Effector memory CD8-positive, alpha-beta T cell (primary cell): ENCODE measurements around the gene TRIL.

Experiments used
- ATAC-seq: fragments of 150-1000 bp; cut with Tn5 transposase; replicated peaks from 2 replicates; pipeline ENCODE4 v1.10.0; 2021; ENCODE audit warnings: mild to moderate bottlenecking, moderate library complexity
- DNase-seq, 3 experiments: peaks; one replicate each; pipeline ENCODE4 v3.0.0; 2021
- H3K27ac Mint-ChIP-seq, 2 donors: one replicate each; pipeline ENCODE4 v1.8.0; 2022; ENCODE audit warnings: mild to moderate bottlenecking in 2 of 2, mixed read lengths in 2 of 2, moderate library complexity in 2 of 2
- H3K27me3 Mint-ChIP-seq, 2 donors: one replicate each; pipeline ENCODE4 v1.8.0; 2022; ENCODE audit warnings: mixed read lengths in 2 of 2
- H3K36me3 Mint-ChIP-seq: one replicate; pipeline ENCODE4 v1.8.0; 2022; ENCODE audit warnings: mild to moderate bottlenecking, moderate library complexity, mixed read lengths; ENCODE audit not compliant: insufficient read depth
- H3K4me1 Mint-ChIP-seq, 2 donors: one replicate each; pipeline ENCODE4 v1.8.0; 2022; ENCODE audit warnings: low read depth in 2 of 2, mixed read lengths in 2 of 2
- H3K4me3 Mint-ChIP-seq, 2 donors: one replicate each; pipeline ENCODE4 v1.8.0; 2022; ENCODE audit warnings: mild to moderate bottlenecking in 2 of 2, mixed read lengths in 2 of 2, moderate library complexity in 2 of 2
- H3K9me3 Mint-ChIP-seq, 2 donors: one replicate each; pipeline ENCODE4 v1.8.0; 2022; ENCODE audit warnings: mixed read lengths in 2 of 2

TRIL gene

GRCh38 chr7:28989211-28989980, 31.3 kb upstream of the TRIL start:
- ATAC-seq, result no peak
- no peak overlapping the region for H3K27ac Mint-ChIP-seq
- H3K9me3 Mint-ChIP-seq, result no peaks in the 10 kb centered on the region
- peaks cover 40 to 60% of the 10 kb centered on the region in 2 donors for H3K27me3 Mint-ChIP-seq
- H3K4me1 Mint-ChIP-seq, result no peaks in the 10 kb centered on the region
- no peak for DNase-seq
- no peaks in the 10 kb centered on the region for H3K36me3 Mint-ChIP-seq
- no peak overlapping the region for H3K4me3 Mint-ChIP-seq

- ATAC-seq (no peak), DNase-seq (no peak)
- H3K9me3 Mint-ChIP-seq, result no peaks in the 10 kb centered on the region
- no peak overlapping the region for H3K4me3 Mint-ChIP-seq
- H3K27ac Mint-ChIP-seq, result no peak overlapping the region
- no peaks in the 10 kb centered on the region for H3K4me1 Mint-ChIP-seq
- no peaks in the 10 kb centered on the region for H3K36me3 Mint-ChIP-seq
- H3K27me3 Mint-ChIP-seq, result peaks cover 40 to 60% of the 10 kb centered on the region in 2 donors
Measured at GRCh38 chr7:28988810-28989209, 30.7 kb upstream of the TRIL start.

- no peaks in the 10 kb centered on the region for H3K4me1 Mint-ChIP-seq
- peaks cover 40 to 55% of the 10 kb centered on the region in 2 donors for H3K27me3 Mint-ChIP-seq
- ATAC-seq (no peak), DNase-seq (no peak)
- no peaks in the 10 kb centered on the region for H3K9me3 Mint-ChIP-seq
- H3K36me3 Mint-ChIP-seq, result no peaks in the 10 kb centered on the region
- no peak overlapping the region for H3K27ac Mint-ChIP-seq
- no peak overlapping the region for H3K4me3 Mint-ChIP-seq
Measured at GRCh38 chr7:28988091-28988490, 30.0 kb upstream of the TRIL start.

GRCh38 chr7:28986765-28987110, 28.6 kb upstream of the TRIL start:
- DNase-seq, result no peak
- Mint-ChIP-seq H3K27ac (no peak overlapping the region), H3K36me3 (no peaks in the 10 kb centered on the region), H3K4me3 (no peak overlapping the region), H3K9me3 (no peaks in the 10 kb centered on the region), H3K4me1 (no peaks in the 10 kb centered on the region), H3K27me3 (peaks cover 40 to 49% of the 10 kb centered on the region in 2 donors)
- no peak for ATAC-seq

- H3K4me3 Mint-ChIP-seq, result no peak overlapping the region
- H3K9me3 Mint-ChIP-seq, result no peaks in the 10 kb centered on the region
- ATAC-seq, result no peak
- no peaks in the 10 kb centered on the region for H3K4me1 Mint-ChIP-seq
- H3K27me3 Mint-ChIP-seq, result peaks cover 43 to 49% of the 10 kb centered on the region in 2 donors
- no peak for DNase-seq
- no peaks in the 10 kb centered on the region for H3K36me3 Mint-ChIP-seq
- H3K27ac Mint-ChIP-seq, result no peak overlapping the region
Measured at GRCh38 chr7:28986028-28986764, 28.1 kb upstream of the TRIL start.

- Mint-ChIP-seq H3K4me1 (no peaks in the 10 kb centered on the region), H3K36me3 (no peaks in the 10 kb centered on the region), H3K4me3 (no peak overlapping the region), H3K27me3 (peaks cover 54% of the 10 kb centered on the region in 2 donors), H3K27ac (no peak overlapping the region), H3K9me3 (no peaks in the 10 kb centered on the region)
- DNase-seq, result no peak
- no peak for ATAC-seq
Measured at GRCh38 chr7:28984631-28985030, 26.5 kb upstream of the TRIL start.

- no peak for ATAC-seq
- Mint-ChIP-seq H3K36me3 (no peaks in the 10 kb centered on the region), H3K27ac (no peak overlapping the region), H3K27me3 (peaks cover 54% of the 10 kb centered on the region in 2 donors), H3K9me3 (no peaks in the 10 kb centered on the region), H3K4me1 (no peaks in the 10 kb centered on the region), H3K4me3 (no peak overlapping the region)
- DNase-seq, result no peak
Measured at GRCh38 chr7:28984217-28984616, 26.1 kb upstream of the TRIL start.

- Mint-ChIP-seq H3K36me3 (no peaks in the 10 kb centered on the region), H3K9me3 (no peaks in the 10 kb centered on the region), H3K27ac (no peak overlapping the region), H3K27me3 (peaks cover 48 to 50% of the 10 kb centered on the region in 2 donors), H3K4me1 (no peaks in the 10 kb centered on the region), H3K4me3 (no peak overlapping the region)
- ATAC-seq (no peak), DNase-seq (no peak)
Measured at GRCh38 chr7:28983396-28984190, 25.5 kb upstream of the TRIL start.

GRCh38 chr7:28981161-28981465, 23.0 kb upstream of the TRIL start:
- H3K27ac Mint-ChIP-seq, result no peak overlapping the region
- no peaks in the 10 kb centered on the region for H3K4me1 Mint-ChIP-seq
- H3K36me3 Mint-ChIP-seq, result no peaks in the 10 kb centered on the region
- ATAC-seq (no peak), DNase-seq (no peak)
- H3K9me3 Mint-ChIP-seq, result no peaks in the 10 kb centered on the region
- peaks cover 30 to 37% of the 10 kb centered on the region in 2 donors for H3K27me3 Mint-ChIP-seq
- H3K4me3 Mint-ChIP-seq, result no peak overlapping the region

- ATAC-seq, result no peak
- Mint-ChIP-seq H3K4me1 (no peaks in the 10 kb centered on the region), H3K9me3 (no peaks in the 10 kb centered on the region), H3K4me3 (no peak overlapping the region), H3K36me3 (no peaks in the 10 kb centered on the region), H3K27ac (no peak overlapping the region), H3K27me3 (peaks cover 25 to 35% of the 10 kb centered on the region in 2 donors)
- DNase-seq, result no peak
Measured at GRCh38 chr7:28980451-28981160, 22.5 kb upstream of the TRIL start.

- H3K9me3 Mint-ChIP-seq, result peaks cover 0 to 1% of the 10 kb centered on the region in 2 donors
- H3K4me3 Mint-ChIP-seq, result no peak overlapping the region
- peaks cover 28 to 30% of the 10 kb centered on the region in 2 donors for H3K27me3 Mint-ChIP-seq
- H3K4me1 Mint-ChIP-seq, result no peaks in the 10 kb centered on the region
- ATAC-seq (no peak), DNase-seq (no peak)
- no peaks in the 10 kb centered on the region for H3K36me3 Mint-ChIP-seq
- no peak overlapping the region for H3K27ac Mint-ChIP-seq
Measured at GRCh38 chr7:28979776-28980175, 21.6 kb upstream of the TRIL start.

GRCh38 chr7:28977881-28978280, 19.8 kb upstream of the TRIL start:
- ATAC-seq, result no peak
- H3K27ac Mint-ChIP-seq, result no peak overlapping the region
- DNase-seq, result no peak

GRCh38 chr7:28976022-28976421, 17.9 kb upstream of the TRIL start:
- peaks cover 29 to 37% of the 10 kb centered on the region in 2 donors for H3K27me3 Mint-ChIP-seq
- no peak for DNase-seq
- peaks cover 3 to 15% of the 10 kb centered on the region in 2 donors for H3K9me3 Mint-ChIP-seq

More at GRCh38 chr7:28977881-28978280, 19.8 kb upstream of the TRIL start:
- Mint-ChIP-seq H3K4me1 (no peaks in the 10 kb centered on the region), H3K9me3 (peaks cover 3 to 12% of the 10 kb centered on the region in 2 donors), H3K36me3 (no peaks in the 10 kb centered on the region), H3K27me3 (peaks cover 30 to 37% of the 10 kb centered on the region in 2 donors), H3K4me3 (no peak overlapping the region)

More at GRCh38 chr7:28976022-28976421, 17.9 kb upstream of the TRIL start:
- Mint-ChIP-seq H3K27ac (no peak overlapping the region), H3K4me1 (no peaks in the 10 kb centered on the region), H3K4me3 (no peak overlapping the region), H3K36me3 (no peaks in the 10 kb centered on the region)
- ATAC-seq, result no peak
